Epithelial cell of esophagus (primary cell): ENCODE results near the gene ACER3.

Source experiments
- DNase-seq: peaks from one replicate; pipeline ENCODE4 v3.0.0; 2010; ENCODE audit warnings: low read depth
- H3K4me3 ChIP-seq: 2 replicates; pipeline ENCODE4 v1.5.1; 2011; ENCODE audit warnings: mild to moderate bottlenecking, low read length, control low read depth
- TF ChIP-seq, protein P1 (sequence below): IDR thresholded peaks from 2 replicates; pipeline ENCODE4 v1.5.1; 2011; ENCODE audit warnings: low read depth, mild to moderate bottlenecking, low read length, control low read depth, inconsistent platforms; ENCODE audit not compliant: insufficient read depth; ENCODE audit errors: missing control alignments

ACER3 gene

DNA sequence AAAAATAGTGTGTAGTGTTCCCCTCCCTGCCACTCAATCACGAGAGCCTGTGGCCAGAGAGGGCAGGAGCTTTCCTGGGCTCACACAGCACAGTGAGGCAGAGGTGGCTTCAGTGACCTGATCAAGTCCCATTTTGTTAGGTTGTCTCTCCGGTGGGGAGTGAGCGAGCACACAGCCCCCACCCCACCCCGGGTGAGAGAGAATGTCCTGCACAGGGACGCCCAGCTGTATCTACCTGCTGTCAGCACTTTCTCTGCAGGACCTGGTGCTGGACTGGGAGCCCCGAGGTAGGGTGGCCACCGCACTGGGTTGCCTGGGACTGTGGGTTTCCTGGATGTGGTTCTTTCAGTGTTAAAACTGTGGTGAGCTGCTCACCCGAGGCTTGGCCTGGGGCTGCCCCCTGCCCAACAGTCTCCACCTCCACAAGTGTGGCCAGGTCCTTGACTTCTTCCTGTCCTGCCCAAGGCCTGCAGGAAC, 212.2 kb downstream of the ACER3 start:
- TF ChIP-seq, protein P1, sequence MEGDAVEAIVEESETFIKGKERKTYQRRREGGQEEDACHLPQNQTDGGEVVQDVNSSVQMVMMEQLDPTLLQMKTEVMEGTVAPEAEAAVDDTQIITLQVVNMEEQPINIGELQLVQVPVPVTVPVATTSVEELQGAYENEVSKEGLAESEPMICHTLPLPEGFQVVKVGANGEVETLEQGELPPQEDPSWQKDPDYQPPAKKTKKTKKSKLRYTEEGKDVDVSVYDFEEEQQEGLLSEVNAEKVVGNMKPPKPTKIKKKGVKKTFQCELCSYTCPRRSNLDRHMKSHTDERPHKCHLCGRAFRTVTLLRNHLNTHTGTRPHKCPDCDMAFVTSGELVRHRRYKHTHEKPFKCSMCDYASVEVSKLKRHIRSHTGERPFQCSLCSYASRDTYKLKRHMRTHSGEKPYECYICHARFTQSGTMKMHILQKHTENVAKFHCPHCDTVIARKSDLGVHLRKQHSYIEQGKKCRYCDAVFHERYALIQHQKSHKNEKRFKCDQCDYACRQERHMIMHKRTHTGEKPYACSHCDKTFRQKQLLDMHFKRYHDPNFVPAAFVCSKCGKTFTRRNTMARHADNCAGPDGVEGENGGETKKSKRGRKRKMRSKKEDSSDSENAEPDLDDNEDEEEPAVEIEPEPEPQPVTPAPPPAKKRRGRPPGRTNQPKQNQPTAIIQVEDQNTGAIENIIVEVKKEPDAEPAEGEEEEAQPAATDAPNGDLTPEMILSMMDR: no peak
- DNase-seq: no peak
- H3K4me3 ChIP-seq: no peak overlapping the region

DNA sequence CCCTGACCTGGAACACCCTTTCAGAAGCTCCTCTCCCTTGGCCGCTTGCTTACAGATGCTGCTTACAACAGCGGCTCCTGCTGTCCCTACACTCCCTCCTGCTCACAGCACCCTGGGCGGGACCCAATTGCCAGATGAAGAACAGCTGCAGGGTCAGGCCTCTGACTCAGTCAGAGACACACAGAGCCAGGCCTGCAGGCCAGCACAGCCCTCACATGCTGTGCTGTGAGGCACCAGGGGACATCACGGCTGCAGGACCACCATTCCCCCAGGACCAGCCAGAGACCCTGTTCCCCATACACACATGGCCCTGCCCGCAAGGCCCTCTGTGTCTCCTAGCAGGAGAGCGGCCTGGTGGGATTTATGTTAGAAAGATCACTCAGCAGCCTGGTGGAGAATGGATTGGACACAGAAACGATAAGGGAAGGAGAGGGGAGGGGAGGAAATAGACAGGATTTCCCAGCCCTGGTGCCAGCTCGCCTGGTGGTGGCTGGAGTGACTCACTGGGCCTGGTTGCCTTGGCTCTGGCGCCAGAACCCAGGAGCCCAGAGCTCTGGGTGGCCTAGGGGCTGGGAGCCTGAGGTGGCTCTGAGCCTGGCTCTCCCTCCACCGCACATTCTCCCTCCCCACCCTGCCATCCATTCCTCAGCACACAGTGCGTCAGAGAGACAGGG, 212.7 kb downstream of the ACER3 start:
- DNase-seq: peak; percentile 58
- TF ChIP-seq, protein P1: peak; percentile 24
- no peak overlapping the region for H3K4me3 ChIP-seq

DNA sequence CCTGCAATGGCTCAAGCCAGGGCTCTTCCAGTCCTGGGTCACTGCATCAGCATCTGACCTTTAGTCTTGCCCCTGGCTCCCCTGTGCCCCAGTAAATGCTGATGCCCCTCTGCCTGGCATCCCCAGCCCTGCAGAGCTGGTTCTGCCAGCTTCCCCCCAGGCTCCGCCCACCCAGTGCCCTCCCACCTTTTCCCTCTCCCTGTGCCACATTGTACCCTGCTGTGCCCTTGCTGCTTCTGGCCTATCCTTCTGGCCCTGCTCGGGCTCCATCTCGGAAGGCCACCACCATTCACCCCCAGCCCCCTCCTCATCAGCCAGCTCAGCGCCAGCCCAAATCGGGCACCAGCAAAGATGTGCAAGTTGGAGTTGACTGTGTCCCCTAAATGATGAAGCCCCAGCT, 213.5 kb downstream of the ACER3 start:
- no peak overlapping the region for H3K4me3 ChIP-seq
- TF ChIP-seq, protein P1: no peak
- no peak for DNase-seq

DNA sequence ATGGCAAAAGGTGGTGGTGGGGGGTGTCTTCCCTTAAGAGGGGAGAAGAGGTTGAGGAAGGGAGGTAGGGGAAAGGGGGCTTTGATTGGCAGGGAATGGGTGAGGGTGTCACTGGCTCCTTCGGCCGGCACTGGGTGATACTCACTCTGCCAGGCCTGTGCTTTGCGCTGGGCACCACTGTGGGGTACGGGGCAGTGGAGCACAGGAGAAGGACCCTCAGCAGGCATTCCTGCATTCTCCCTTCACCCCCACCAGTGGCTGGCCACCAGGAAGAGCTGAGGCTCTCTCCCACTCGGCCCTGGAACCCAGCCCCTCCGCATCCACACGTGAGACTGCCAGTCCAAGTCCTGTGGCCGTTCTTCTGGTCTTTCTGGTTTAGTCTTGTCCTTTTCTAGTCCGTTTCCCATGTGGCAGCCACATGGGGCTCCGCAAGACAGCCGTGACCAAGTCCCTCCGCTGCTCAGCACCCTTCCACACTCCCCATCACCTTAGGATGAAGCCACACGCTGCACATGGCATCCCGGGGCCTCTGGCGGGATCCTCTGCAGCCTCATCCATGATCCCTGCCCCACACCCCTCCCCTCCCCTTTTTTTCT, 214.0 kb downstream of the ACER3 start:
- TF ChIP-seq, protein P1: no peak
- DNase-seq: no peak
- no peak overlapping the region for H3K4me3 ChIP-seq

DNA sequence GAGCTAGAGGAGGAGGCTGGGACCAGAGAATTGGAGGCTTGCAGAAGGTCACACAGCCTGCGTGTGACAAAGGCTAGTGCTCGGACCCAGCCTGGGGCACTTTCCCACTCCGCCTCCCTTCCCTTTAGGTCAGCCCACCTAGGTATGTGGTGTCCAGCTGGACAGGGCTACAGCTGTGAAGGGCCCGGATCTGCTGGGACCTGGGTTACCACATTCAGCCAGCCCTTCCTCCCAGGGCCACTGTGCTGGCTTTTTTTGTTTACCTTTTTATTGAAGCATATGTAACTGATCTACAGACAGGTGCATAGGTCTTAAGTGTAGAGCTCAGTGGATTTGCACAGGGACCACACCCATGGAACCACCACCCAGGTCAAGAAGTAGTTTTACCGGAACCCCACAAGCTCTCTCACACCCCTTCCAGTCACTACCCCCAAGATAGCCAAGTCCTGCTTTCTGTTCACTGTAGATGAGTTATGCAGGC, 214.7 kb downstream of the ACER3 start:
- TF ChIP-seq, protein P1: no peak
- no peak for DNase-seq
- no peak overlapping the region for H3K4me3 ChIP-seq
